Body of pancreas (tissue), 4 donors: Measurements from ENCODE around the gene LSM10.

Experiments used
- CTCF ChIP-seq, 7 experiments: fragments of 450-650 bp in 4 of 7; fragments of 200-600 bp in 3 of 7; sonication (generic) in 3 of 7; IDR thresholded peaks; one replicate each; pipeline ENCODE4 v1.5.1; 2016 to 2019; ENCODE audit warnings: antibody characterized with exemption in 7 of 7
- POLR2A ChIP-seq, 3 donors: fragments of 450-650 bp; IDR thresholded peaks; one replicate each; pipeline ENCODE4 v1.6.1; 2016; ENCODE audit warnings: antibody characterized with exemption in 3 of 3, mild to moderate bottlenecking in 2 of 3

DNA sequence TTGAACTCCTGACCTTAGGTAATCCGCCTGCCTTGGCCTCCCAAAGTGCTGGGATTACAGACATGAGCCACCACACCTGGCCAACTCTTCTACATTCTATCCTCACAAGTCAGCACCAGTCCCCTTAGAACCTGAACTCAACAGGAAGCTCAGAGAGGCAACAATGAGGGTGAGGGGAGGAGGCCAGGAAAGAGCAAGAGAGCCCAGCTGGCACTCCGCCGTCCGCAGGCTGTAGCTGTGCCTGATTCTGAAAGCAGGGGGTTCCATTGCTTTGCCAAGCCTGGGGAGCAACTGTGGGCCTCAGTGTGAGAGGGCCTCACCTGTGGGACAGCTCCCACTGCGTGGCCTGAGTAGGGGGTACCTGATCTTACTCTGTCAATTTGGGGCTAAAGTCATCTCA lies 30.6 kb downstream of the LSM10 start:
- TF ChIP-seq CTCF (IDR thresholded peaks at IDR 0.05) (no peak), POLR2A (IDR thresholded peaks at IDR 0.05) (no peak)
